Liver (tissue), 9 donors: ENCODE results near the gene NADK. TPM values are rescaled to one million over a fixed set of nuclear protein-coding genes. Genes with fewer than 3 reads are reported as not detected.
A peak's percentile ranks its signal among the peaks of the same experiment; 100 is the strongest.

Source experiments
- DNase-seq: peaks from one replicate; pipeline ENCODE4 v3.0.0-alpha.2; 2017; ENCODE audit warnings: low spot score
- H3K27ac ChIP-seq, 2 donors: one replicate each; pipeline ENCODE4 v1.7.0; 2013; ENCODE audit warnings: inconsistent platforms in 2 of 2, low read length in 2 of 2, control low read depth in 1 of 2, low read depth in 1 of 2, mild to moderate bottlenecking in 1 of 2
- H3K27me3 ChIP-seq, 4 donors: one replicate each; pipeline versions ENCODE4 v1.6.1 to v1.7.0; 2013; ENCODE audit warnings: low read length in 3 of 4, inconsistent platforms in 1 of 4, mild to moderate bottlenecking in 1 of 4, moderate library complexity in 1 of 4; ENCODE audit not compliant: control insufficient read depth in 4 of 4, insufficient read depth in 4 of 4
- H3K36me3 ChIP-seq, 4 donors: one replicate each; pipeline versions ENCODE4 v1.6.1 to v1.7.0; 2013; ENCODE audit warnings: low read length in 3 of 4, mild to moderate bottlenecking in 3 of 4, low read depth in 1 of 4, moderate library complexity in 1 of 4; ENCODE audit not compliant: control insufficient read depth in 4 of 4, insufficient read depth in 3 of 4
- H3K4me1 ChIP-seq, 4 donors: one replicate each; pipeline versions ENCODE4 v1.6.1 to v1.7.0; 2013; ENCODE audit warnings: low read length in 3 of 4, mild to moderate bottlenecking in 3 of 4, moderate library complexity in 1 of 4; ENCODE audit not compliant: control insufficient read depth in 4 of 4, insufficient read depth in 4 of 4
- H3K4me3 ChIP-seq, 3 donors: one replicate each; pipeline versions ENCODE4 v1.6.1 to v1.7.0; 2013; ENCODE audit warnings: low read length in 3 of 3, control low read depth in 1 of 3, low read depth in 1 of 3, mild to moderate bottlenecking in 1 of 3
- H3K9ac ChIP-seq, 2 donors: one replicate each; pipeline ENCODE4 v1.7.0; 2013; ENCODE audit warnings: low read length in 2 of 2, mild to moderate bottlenecking in 2 of 2, moderate library complexity in 2 of 2, control low read depth in 1 of 2, low read depth in 1 of 2
- H3K9me3 ChIP-seq, 4 donors: one replicate each; pipeline versions ENCODE4 v1.6.1 to v1.7.0; 2013; ENCODE audit warnings: low read length in 3 of 4; ENCODE audit not compliant: control insufficient read depth in 4 of 4
- EGR1 ChIP-seq, 2 donors: IDR thresholded peaks; 2 replicates each; pipeline ENCODE4 v1.6.1; 2016 to 2018; ENCODE audit warnings: antibody characterized with exemption in 2 of 2, low read depth in 2 of 2
- FOXA1 ChIP-seq: IDR thresholded peaks from 2 replicates; pipeline ENCODE4 v1.6.1; 2016; ENCODE audit warnings: antibody characterized with exemption
- FOXA2 ChIP-seq: IDR thresholded peaks from 2 replicates; pipeline ENCODE4 v1.6.1; 2016; ENCODE audit warnings: antibody characterized with exemption
- HNF4A ChIP-seq, 2 donors: conservative IDR thresholded peaks; 2 replicates each; pipeline ENCODE4 v1.6.1; 2016; ENCODE audit warnings: antibody characterized with exemption in 2 of 2, mild to moderate bottlenecking in 2 of 2
- JUND ChIP-seq, 2 donors: IDR thresholded peaks; 2 replicates each; pipeline ENCODE4 v1.6.1; 2016; ENCODE audit warnings: antibody characterized with exemption in 2 of 2
- NR2F2 ChIP-seq: IDR thresholded peaks from 2 replicates; pipeline ENCODE4 v1.6.1; 2016; ENCODE audit warnings: antibody characterized with exemption
- RAD21 ChIP-seq, 2 donors: IDR thresholded peaks; 2 replicates each; pipeline ENCODE4 v1.6.1; 2016; ENCODE audit warnings: antibody characterized with exemption in 2 of 2, mild to moderate bottlenecking in 2 of 2
- RXRA ChIP-seq, 2 donors: IDR thresholded peaks; 2 replicates each; pipeline ENCODE4 v1.6.1; 2017 to 2018; ENCODE audit warnings: antibody characterized with exemption in 2 of 2, mild to moderate bottlenecking in 1 of 2
- SP1 ChIP-seq: IDR thresholded peaks from 2 replicates; pipeline ENCODE4 v1.6.1; 2018; ENCODE audit warnings: antibody characterized with exemption, mild to moderate bottlenecking
- YY1 ChIP-seq: IDR thresholded peaks from 2 replicates; pipeline ENCODE4 v1.6.1; 2016; ENCODE audit warnings: antibody characterized with exemption, mild to moderate bottlenecking
- WGBS: extraction: QIAGEN DNeasy Blood & Tissue Kit; methylation state at CpG from one replicate; pipeline ENCODE4 v1.1.7; 2013; 5-methylcytosine and 5-hydroxymethylcytosine counted together
- polyA plus RNA-seq, 2 donors: library from polyadenylated mRNA; stranded (reverse) in 1 of 2; unstranded in 1 of 2; fragments of 200-250 nt in 1 of 2; fragments of >200 nt in 1 of 2; fragmentation: Nextera tagmentation in 1 of 2; extraction: Ambion mirVana in 1 of 2; gene quantifications; one replicate each; pipeline versions ENCODE4 v1.2.1 to v1.2.3, GENCODE V29; 2013 to 2015
- total RNA-seq, 2 donors: library from RNA; depleted of rRNA; stranded (reverse); fragments of >200 nt; gene quantifications; one replicate each; pipeline ENCODE4 v1.2.3, GENCODE V29; 2014
- TF ChIP-seq, protein P1 (sequence below): IDR thresholded peaks from 2 replicates; pipeline ENCODE4 v1.6.1; 2016; ENCODE audit warnings: antibody characterized with exemption
- TF ChIP-seq, protein P2 (sequence below): IDR thresholded peaks from 2 replicates; pipeline ENCODE4 v1.6.1; 2016; ENCODE audit warnings: antibody characterized with exemption, mild to moderate bottlenecking
- TF ChIP-seq, protein P3 (sequence below): fragments of 150-350 bp; IDR thresholded peaks from 2 replicates; pipeline ENCODE4 v1.5.1; 2017; ENCODE audit warnings: improper control_type of control experiment, low read depth, low read length; ENCODE audit not compliant: missing input control
- TF ChIP-seq, protein P4 (sequence below): IDR thresholded peaks from 2 replicates; pipeline ENCODE4 v1.6.1; 2016; ENCODE audit warnings: antibody characterized with exemption
- TF ChIP-seq, protein P5 (sequence below): IDR thresholded peaks from 2 replicates; pipeline ENCODE4 v1.6.1; 2016; ENCODE audit warnings: antibody characterized with exemption
- donor health status: healthy.
- donor health status: healthy.
- donor health status: healthy.
- donor health status: healthy.
- donor health status: healthy.

Gene NADK
- total and polyA plus RNA-seq, 4 donors, result 39.2 to 105 (median 83.6) TPM

DNA sequence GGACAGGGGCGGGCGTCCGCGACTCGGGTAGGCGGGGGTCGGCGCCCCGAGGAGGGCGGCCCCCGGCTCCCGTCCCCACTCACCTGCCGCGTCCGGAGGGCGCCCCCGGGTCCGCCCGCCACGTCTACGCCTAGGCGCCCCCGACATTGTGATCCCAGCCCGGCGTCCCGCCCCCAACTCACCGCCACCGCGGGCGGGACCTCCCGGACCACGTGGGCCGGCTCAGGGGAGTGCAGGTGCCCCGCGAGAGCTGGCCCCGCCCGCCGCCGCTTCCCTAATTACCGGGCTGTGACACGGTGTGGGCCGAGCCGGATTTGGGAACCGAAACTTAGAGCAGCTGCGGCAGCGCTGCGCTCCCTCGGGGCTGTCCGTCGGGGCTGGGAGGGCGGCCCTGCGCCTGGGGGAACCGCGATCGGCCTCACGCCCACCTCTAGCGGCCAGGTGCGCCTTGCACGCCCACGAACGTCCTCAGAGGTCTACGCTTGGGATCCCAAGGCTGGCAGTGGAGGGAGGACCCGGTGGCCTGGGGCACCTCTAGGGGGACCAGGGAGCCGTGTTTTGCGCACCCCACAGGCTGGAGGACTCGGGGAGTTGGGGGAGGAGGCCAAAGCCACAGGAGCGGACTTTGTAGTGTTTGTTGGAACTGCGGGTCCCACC is 521 bp upstream of the NADK start:
- peak; percentile 69 for DNase-seq
- Histone ChIP-seq H3K9me3 (no peaks in the 10 kb centered on the region), H3K4me3 (peak overlapping the region; percentile 10 to 87 (median 71)), H3K27me3 (no peaks in the 10 kb centered on the region), H3K4me1 (peaks cover 16 to 61% (median 38%) of the 10 kb centered on the region in 4 donors), H3K9ac (peak overlapping the region; percentile 8 to 82), H3K27ac (peak overlapping the region; percentile 85 to 97), H3K36me3 (no peaks in the 10 kb centered on the region)
- WGBS, result under 1% methylated on average over 68 of the region's 68 CpGs
- TF ChIP-seq, protein P1, sequence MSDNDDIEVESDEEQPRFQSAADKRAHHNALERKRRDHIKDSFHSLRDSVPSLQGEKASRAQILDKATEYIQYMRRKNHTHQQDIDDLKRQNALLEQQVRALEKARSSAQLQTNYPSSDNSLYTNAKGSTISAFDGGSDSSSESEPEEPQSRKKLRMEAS, result no peak
- TF ChIP-seq EGR1 (IDR thresholded peaks at IDR 0.05; ENCODE audit: low read depth in 2 of 2) (no peak), RXRA (IDR thresholded peaks at IDR 0.05) (no peak), RAD21 (IDR thresholded peaks at IDR 0.05) (peak in 1 of 2 donors; percentile 27), NR2F2 (no peak), JUND (IDR thresholded peaks at IDR 0.05) (no peak), FOXA1 (no peak), HNF4A (conservative IDR thresholded peaks at IDR 0.05) (peak; percentile 57 to 62), FOXA2 (no peak), YY1 (peak; percentile 9), SP1 (peak; percentile 44)
- TF ChIP-seq, protein P2, sequence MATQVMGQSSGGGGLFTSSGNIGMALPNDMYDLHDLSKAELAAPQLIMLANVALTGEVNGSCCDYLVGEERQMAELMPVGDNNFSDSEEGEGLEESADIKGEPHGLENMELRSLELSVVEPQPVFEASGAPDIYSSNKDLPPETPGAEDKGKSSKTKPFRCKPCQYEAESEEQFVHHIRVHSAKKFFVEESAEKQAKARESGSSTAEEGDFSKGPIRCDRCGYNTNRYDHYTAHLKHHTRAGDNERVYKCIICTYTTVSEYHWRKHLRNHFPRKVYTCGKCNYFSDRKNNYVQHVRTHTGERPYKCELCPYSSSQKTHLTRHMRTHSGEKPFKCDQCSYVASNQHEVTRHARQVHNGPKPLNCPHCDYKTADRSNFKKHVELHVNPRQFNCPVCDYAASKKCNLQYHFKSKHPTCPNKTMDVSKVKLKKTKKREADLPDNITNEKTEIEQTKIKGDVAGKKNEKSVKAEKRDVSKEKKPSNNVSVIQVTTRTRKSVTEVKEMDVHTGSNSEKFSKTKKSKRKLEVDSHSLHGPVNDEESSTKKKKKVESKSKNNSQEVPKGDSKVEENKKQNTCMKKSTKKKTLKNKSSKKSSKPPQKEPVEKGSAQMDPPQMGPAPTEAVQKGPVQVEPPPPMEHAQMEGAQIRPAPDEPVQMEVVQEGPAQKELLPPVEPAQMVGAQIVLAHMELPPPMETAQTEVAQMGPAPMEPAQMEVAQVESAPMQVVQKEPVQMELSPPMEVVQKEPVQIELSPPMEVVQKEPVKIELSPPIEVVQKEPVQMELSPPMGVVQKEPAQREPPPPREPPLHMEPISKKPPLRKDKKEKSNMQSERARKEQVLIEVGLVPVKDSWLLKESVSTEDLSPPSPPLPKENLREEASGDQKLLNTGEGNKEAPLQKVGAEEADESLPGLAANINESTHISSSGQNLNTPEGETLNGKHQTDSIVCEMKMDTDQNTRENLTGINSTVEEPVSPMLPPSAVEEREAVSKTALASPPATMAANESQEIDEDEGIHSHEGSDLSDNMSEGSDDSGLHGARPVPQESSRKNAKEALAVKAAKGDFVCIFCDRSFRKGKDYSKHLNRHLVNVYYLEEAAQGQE, result peak; percentile 81
- TF ChIP-seq, protein P3, sequence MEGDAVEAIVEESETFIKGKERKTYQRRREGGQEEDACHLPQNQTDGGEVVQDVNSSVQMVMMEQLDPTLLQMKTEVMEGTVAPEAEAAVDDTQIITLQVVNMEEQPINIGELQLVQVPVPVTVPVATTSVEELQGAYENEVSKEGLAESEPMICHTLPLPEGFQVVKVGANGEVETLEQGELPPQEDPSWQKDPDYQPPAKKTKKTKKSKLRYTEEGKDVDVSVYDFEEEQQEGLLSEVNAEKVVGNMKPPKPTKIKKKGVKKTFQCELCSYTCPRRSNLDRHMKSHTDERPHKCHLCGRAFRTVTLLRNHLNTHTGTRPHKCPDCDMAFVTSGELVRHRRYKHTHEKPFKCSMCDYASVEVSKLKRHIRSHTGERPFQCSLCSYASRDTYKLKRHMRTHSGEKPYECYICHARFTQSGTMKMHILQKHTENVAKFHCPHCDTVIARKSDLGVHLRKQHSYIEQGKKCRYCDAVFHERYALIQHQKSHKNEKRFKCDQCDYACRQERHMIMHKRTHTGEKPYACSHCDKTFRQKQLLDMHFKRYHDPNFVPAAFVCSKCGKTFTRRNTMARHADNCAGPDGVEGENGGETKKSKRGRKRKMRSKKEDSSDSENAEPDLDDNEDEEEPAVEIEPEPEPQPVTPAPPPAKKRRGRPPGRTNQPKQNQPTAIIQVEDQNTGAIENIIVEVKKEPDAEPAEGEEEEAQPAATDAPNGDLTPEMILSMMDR, result no peak
- TF ChIP-seq, protein P4, sequence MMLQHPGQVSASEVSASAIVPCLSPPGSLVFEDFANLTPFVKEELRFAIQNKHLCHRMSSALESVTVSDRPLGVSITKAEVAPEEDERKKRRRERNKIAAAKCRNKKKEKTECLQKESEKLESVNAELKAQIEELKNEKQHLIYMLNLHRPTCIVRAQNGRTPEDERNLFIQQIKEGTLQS, result no peak

DNA sequence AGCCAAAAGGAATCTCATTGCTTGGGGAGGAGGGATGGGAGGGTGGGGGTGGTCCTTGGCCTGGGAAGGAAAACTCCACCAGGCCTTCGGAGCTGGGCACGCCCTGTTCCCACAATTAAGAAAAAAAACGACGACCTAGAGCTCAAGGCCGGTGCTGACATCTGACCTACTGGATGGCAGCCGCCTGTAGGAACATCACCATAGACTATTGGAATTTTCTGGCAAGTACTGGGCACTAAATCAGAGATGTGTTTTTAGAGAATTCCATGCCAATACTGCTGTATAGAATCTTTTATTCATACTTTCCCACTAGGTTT is 729 bp downstream of the NADK start:
- peaks cover 0 to 2% (median under 1%) of the 10 kb centered on the region in 4 donors for H3K36me3 ChIP-seq
- TF ChIP-seq SP1 (no peak), NR2F2 (peak; percentile 65), RXRA (IDR thresholded peaks at IDR 0.05) (peak in 1 of 2 donors; percentile 11)
- TF ChIP-seq, protein P5, sequence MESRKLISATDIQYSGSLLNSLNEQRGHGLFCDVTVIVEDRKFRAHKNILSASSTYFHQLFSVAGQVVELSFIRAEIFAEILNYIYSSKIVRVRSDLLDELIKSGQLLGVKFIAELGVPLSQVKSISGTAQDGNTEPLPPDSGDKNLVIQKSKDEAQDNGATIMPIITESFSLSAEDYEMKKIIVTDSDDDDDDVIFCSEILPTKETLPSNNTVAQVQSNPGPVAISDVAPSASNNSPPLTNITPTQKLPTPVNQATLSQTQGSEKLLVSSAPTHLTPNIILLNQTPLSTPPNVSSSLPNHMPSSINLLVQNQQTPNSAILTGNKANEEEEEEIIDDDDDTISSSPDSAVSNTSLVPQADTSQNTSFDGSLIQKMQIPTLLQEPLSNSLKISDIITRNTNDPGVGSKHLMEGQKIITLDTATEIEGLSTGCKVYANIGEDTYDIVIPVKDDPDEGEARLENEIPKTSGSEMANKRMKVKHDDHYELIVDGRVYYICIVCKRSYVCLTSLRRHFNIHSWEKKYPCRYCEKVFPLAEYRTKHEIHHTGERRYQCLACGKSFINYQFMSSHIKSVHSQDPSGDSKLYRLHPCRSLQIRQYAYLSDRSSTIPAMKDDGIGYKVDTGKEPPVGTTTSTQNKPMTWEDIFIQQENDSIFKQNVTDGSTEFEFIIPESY, result no peak
- TF ChIP-seq, protein P4, result no peak
- no peaks in the 10 kb centered on the region for H3K9me3 ChIP-seq
- H3K9ac ChIP-seq, result peak overlapping the region; percentile 46 to 96
- peak overlapping the region; percentile 90 to 97 for H3K27ac ChIP-seq
- H3K4me3 ChIP-seq, result peak overlapping the region; percentile 71 to 87 (median 82)
- H3K4me1 ChIP-seq, result peaks cover 16 to 54% (median 30%) of the 10 kb centered on the region in 4 donors
- DNase-seq, result no peak
- WGBS, result under 1% methylated on average over 6 of the region's 6 CpGs
- no peaks in the 10 kb centered on the region for H3K27me3 ChIP-seq
